Activated CD4-positive, CD25-positive, alpha-beta regulatory T cell treated with anti-CD3 and anti-CD28 coated beads, Interleukin-2, amount 50 U/mL, for 24 hours (primary cell): ENCODE measurements around the gene PSD4.

Experiments
- ATAC-seq, 2 donors: fragments of 150-1000 bp; cut with Tn5 transposase; one replicate each; pipeline ENCODE4 v1.10.0; 2021; ENCODE audit warnings: mild to moderate bottlenecking in 1 of 2, moderate library complexity in 1 of 2

The PSD4 gene

GRCh38 chr2:113173542-113174375 lies at the start of gene PSD4:
PSD4 (plus strand) TSS chr2:113173971; CDS start chr2:113182457, 8,486 bp downstream.
- peak; percentile 84 to 86 for ATAC-seq

GRCh38 chr2:113124181-113124961 lies 49.4 kb upstream of the PSD4 start:
- ATAC-seq = peak; percentile 90 to 93

GRCh38 chr2:113124984-113125855 lies 48.6 kb upstream of the PSD4 start:
- no peak for ATAC-seq

DNA sequence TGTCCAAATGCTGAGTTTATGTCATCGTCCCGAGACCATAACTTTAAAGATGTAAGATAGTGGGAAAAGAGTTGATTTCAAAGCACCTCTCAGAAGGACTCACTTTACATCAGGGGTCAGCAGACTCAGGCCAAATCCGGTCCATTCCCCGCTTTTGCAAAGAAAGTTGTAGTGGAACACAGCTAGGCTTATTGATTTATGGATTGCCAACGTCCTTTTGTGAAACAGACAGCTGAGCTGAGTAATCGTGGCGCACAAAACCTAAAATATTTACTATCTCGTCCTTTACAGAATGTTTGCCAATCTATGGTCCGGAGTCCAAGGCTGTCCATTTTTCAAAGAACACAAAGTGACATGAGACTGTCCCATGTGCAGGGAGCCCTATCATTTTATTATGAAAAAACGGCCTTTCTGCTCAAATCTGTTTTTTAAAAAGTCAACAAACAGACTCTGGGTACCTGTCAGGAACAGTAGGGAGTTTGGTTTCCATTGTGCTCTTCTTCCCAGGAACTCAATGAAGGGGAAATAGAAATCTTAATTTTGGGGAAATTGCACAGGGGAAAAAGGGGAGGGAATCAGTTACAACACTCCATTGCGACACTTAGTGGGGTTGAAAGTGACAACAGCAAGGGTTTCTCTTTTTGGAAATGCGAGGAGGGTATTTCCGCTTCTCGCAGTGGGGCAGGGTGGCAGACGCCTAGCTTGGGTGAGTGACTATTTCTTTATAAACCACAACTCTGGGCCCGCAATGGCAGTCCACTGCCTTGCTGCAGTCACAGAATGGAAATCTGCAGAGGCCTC lies 46.7 kb upstream of the PSD4 start, which contains the start of gene IL1RN:
IL1RN (plus strand) TSS at position 754 of the 801 bp plus-strand sequence; CDS start at position 781, 27 bp downstream.
- no peak for ATAC-seq

GRCh38 chr2:113127646-113128570 lies 45.9 kb upstream of the PSD4 start:
- ATAC-seq = no peak

DNA sequence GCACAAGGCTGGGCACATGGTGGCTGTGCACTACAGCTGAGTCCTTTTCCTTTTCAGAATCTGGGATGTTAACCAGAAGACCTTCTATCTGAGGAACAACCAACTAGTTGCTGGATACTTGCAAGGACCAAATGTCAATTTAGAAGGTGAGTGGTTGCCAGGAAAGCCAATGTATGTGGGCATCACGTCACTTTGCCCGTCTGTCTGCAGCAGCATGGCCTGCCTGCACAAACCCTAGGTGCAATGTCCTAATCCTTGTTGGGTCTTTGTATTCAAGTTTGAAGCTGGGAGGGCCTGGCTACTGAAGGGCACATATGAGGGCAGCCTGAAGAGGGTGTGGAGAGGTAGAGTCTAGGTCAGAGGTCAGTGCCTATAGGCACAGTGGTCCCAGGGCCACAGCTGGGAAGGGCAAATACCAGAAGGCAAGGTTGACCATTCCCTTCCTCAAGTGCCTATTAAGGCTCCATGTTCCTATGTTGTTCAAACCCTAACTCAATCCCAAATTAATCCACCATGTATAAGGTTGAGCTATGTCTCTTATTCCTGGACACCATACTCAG lies 44.2 kb upstream of the PSD4 start:
- no peak for ATAC-seq

DNA sequence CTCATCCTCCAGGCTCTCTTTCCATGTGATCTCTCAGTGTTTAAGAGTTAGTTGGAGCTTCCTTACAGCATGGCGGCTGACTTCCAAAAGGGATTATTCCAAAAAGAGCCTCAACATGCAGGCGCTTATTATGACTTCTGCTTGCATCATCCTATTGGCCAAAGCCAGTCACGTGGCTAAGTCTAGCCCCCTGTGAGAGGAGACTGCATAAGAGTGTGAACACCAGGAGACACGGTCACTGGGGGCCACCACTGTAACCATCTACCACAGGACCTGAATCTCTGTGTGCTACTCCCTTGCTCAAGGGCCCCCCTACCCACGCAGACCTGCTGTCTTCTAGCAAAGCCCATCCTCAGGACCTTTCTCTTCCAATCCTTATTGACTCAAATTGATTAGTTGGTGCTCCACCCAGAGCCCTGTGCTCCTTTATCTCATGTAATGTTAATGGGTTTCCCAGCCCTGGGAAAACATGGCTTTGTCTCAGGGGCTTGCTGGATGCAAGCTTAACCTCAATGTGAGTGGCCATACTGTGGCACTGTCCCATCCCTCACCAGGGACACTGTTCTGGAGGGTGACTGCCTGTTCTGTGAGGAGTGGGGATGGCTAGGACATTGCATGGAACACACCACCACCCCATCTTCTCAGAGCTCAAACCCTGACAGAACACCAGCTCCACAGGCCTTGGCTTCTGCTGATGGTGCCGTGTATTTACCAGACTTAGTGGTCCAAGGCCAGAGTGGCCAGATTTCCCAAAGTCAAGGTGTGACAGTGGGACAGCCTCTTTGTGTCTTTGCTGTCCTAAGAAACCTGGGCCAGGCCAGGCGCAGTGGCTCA lies 42.2 kb upstream of the PSD4 start:
- ATAC-seq = no peak

DNA sequence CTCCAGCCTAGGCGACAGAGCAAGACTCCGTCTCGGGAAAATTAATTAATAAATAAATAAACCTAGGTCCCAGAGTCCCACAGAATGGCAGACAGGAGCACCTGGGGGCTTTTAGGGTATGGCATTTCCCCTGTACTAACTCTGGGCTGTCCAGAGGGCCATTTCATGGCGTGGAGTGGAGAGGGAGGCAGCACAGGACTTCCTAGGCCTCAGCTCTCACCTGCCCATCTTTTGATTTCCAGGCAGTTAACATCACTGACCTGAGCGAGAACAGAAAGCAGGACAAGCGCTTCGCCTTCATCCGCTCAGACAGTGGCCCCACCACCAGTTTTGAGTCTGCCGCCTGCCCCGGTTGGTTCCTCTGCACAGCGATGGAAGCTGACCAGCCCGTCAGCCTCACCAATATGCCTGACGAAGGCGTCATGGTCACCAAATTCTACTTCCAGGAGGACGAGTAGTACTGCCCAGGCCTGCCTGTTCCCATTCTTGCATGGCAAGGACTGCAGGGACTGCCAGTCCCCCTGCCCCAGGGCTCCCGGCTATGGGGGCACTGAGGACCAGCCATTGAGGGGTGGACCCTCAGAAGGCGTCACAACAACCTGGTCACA lies 41.3 kb upstream of the PSD4 start:
- no peak for ATAC-seq

- ATAC-seq = peak; percentile 44 to 49
These were observed 39.8 kb upstream of the PSD4 start for GRCh38 chr2:113133704-113134598.

- ATAC-seq = no peak
These were observed 39.1 kb upstream of the PSD4 start for GRCh38 chr2:113134717-113135116.

- ATAC-seq = no peak
These were observed 38.5 kb upstream of the PSD4 start for GRCh38 chr2:113135317-113135716.

DNA sequence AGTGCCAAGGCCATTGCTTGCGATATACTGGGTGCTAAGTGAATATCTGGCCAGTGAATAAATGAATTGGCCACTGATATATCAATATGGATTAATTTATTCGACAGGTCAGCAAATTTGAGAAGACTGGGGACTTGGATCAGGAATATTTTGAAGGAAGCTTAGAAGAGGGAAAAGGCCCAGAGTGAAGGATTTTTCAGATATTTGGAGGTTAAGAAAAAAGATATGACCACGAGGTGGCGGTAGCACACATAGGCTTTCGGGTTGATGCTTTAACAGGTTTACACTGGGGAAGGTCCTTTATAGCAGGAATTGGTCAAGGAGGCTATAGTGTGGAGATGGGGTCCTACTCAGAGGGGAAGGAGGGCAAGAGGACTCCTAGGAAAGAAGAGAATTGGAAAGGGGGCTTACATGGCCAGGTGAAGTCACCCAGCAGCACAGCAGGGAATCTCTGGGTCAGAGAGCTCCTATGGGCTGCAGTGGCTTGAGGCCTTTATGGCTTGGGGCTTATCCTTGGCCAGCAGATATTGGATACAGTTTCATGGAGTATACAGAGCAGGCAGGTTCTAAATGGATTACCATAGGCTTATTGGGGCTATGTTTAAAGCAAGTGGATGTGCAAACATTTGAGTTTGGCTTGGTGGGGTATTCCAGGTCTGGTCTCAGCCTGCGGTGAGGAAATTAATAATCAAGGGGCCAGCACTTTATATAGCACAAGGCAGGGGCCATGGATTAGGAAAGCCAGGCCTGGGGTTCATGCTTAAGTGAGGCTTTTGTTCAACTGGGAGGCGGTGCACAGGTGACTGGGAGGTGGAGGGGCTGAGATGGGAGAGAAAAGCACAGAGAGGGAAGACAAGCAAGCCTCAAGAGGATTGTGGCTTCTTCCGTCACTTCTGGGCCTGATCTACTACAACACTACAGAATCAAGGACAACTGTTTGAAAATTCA lies 36.7 kb upstream of the PSD4 start:
- no peak for ATAC-seq

GRCh38 chr2:113137827-113138226 lies 35.9 kb upstream of the PSD4 start:
- no peak for ATAC-seq

GRCh38 chr2:113138428-113139322 lies 35.1 kb upstream of the PSD4 start:
- peak; percentile 58 to 77 for ATAC-seq

DNA sequence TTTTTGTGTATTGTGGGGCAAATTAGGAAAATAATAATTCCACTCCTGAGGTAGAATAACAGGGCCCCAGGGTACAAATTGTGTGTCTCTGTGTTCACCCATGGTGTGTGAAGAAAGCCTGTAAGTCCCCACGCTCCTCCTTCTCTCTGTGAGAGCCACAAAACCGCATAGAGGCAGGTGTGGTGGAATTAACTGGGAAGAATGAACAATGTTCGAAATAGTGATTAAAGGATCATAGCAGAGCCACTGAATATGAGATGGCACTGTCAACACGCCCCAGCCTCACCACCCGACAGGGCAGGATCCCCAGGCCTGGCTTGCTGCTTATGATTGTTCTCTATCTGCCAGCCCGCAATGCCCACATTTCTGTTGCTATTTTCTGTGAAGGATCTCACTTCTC lies 32.3 kb upstream of the PSD4 start:
- no peak for ATAC-seq

DNA sequence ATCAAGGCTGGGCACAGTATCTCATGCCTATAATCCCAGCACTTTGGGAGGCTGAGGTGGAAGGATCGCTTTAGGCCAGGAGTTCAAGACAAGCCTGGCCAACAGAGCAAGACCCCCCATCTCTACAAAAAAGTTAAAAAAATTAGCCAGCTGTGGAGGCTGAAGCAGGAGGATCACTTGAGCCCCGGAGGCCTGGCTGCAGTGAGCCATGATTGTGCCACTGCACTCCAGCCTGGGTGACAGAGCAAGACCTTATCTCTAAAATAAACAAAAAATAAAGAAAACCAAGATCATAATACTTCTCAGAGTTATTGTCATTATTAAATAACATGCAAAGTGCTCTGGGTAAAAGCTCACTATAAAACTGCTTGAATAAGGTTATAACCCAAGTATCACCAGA lies 31.5 kb upstream of the PSD4 start:
- ATAC-seq = no peak
